Measurements from ENCODE around the gene NAV1.
"Not testable (repeated sequence)": the region's sequence is repeated elsewhere in the genome, so short reads cannot be mapped to it uniquely, and the experiment has no call there.

Gene NAV1

GRCh38 chr1:201566529-201566823 is 27.5 kb downstream of the NAV1 start:
- DNase-seq = no peak

- no peak for DNase-seq
These were observed 28.2 kb downstream of the NAV1 start for GRCh38 chr1:201566933-201567801.

- no peak for DNase-seq
These were observed 29.3 kb downstream of the NAV1 start for GRCh38 chr1:201568265-201568664.

DNA sequence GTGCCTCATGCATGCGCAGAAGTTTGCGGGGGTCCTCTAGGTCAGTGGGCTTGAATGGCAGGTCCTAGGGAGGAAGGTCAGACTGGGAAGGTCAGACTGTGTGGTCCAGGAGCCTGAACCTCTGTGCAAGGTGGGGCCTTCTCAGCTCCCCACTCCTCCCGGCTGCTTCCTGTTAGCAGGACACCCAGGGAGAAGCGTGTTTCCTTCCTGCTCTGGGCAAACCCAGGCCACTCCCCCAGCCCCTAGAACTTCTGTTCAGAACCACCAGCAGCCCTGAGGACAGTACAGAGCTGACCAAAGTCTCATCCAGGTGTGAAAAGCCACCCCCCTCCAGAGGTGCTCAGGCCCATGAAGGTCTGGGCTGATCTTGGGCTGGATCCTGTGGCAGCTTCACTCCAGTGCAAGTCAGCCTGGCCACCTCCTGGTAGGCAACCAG is 29.9 kb downstream of the NAV1 start:
- DNase-seq = no peak

- DNase-seq = no peak
These were observed 31.4 kb downstream of the NAV1 start for GRCh38 chr1:201570181-201570885.

GRCh38 chr1:201570886-201571624 is 32.1 kb downstream of the NAV1 start:
- no peak for DNase-seq

DNA sequence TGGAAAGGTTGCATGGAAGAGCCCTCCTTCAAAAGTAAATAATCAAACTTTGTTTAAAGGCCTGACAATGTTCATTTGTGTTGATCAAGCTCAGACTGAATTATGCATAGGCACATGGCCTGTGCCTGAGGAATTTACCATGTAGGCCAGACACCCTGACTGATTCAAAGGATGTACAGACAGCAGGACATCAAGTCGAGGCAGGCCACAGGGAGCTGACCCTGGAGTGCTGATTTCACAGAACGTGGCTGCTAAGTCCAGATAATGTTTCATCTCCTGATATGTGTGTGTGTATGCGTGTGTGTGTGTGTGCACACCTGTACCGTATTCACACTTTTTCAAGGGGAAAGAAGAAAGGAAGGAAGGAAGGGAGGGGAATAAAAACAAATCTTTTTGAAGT is 34.1 kb downstream of the NAV1 start:
- no peak for DNase-seq

- no peak for DNase-seq
These were observed 35.0 kb downstream of the NAV1 start for GRCh38 chr1:201573923-201574322.

GRCh38 chr1:201575912-201576311 is 37.0 kb downstream of the NAV1 start:
- DNase-seq = no peak

DNA sequence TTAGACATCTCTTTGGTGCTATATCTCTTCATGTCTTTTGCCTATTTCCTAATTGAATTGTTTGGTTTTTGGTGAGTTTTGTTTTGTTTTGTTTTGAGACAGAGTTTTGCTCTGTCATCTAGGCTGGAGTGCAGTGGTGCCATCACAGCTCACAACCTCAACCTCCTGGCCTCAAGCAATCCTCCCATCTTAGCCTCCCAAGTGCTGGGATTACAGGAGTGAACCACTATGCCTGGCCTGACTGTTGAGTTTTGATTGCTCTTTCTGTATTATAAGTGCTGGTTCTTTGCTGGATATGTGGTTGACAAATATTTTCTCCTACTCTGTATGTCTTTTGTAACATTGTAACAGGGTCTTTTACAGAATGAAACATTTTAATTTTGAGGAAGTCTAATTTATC is 38.0 kb downstream of the NAV1 start:
- no peak for DNase-seq

GRCh38 chr1:201578008-201578888 is 39.3 kb downstream of the NAV1 start:
- DNase-seq = no peak

DNA sequence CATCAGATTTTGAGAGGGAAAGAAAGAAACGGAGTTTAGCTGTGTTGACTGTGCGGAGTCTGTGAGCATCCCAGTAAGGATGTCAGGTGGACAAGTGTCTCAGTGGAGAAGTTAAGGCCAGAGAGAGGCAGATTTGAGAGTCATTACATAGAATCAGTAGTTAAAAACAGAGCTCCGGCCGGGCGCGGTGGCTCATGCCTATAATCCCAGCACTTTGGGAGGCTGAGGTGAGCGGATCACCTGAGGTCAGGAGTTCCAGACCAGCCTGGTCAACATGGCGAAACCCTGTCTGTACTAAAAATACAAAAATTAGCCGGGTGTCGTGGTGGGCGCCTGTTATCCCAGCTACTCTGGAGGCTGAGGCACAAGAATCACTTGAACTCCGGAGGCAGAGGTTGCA is 42.4 kb downstream of the NAV1 start:
- DNase-seq = not testable (repeated sequence)

DNA sequence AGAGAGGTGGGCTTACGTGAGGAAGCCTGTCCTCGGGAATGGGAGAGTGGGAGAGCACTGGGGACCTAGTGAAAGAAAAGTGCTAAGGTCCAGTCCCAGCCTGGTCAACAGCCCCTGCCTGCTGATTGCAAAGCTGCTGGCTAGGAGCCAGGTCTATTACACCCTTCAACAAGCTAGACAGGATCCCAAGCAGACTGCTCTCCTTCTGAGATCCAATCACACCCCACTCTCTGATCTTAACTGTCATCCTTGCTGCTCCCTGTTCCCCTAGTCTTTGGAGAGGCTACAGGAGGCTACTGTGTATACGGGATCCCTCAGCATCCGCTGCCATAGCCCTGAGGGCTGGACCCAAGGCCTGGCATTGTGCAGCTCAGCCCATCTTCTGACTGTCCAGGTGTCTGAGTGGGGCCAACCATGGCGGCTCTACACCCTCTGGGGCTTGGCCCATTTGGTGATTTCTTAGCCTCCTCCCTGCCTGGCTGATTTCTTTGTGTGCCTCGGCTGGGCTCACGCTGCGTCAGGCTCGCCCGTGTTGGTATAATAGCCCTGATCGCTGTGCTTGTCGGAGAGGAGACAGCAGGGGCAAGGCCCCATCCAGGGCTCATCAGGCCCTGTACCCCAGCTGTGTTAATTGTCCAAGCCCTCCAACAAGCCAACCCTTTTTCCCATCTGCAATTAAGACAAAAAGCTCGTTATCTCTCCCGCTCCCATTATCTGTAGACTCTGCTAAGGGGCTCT is 43.9 kb downstream of the NAV1 start:
- no peak for DNase-seq

GRCh38 chr1:201583663-201584062 is 44.7 kb downstream of the NAV1 start:
- DNase-seq = no peak

DNA sequence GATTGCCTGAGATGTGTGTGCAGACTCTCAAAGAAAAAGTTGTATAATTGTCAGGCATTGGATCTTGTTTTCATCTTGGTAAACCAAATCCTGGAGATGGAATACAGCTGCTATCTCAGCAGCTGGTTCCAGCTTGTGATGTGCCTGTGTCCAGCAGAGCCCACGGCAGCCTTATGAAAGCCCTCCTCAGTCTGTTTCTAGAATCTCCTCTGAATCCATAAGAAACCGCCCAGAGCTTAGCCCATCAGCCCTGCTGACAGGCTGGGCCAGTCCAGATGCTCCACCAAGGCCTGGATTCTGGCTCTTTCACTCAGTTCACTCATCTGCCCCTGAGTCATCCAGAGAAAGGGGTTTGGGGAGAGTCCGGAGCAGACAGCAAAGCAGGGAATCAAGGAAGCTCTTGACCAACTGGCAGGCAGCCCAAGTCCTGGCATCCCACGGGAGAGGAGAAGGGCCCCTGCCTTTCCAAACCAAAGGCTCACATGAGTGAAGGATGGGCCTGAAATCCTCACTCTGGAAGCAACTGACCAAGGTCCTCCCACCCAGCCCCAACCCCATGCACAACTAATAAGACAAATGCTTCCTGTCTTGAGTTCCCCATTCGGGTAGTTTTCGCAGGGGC is 45.7 kb downstream of the NAV1 start:
- no peak for DNase-seq

DNA sequence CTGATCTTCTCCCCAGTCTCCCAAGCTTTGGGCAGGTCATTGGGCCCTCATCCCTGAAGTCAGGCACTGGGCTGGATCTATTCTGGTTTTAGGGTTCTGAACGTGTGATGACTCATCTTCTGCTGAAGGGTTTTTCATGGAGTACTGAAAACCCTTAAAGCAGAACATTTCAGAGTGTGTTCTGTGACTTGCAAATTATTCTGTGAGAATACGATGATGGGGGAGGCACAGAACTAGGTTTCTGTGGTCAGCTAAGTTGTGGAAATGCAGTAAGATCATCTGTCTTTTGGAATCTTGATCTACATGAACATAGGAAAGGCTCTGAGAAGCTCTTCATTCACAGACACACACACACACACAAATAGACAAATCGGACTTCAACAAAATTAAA is 46.2 kb downstream of the NAV1 start:
- no peak for DNase-seq

DNA sequence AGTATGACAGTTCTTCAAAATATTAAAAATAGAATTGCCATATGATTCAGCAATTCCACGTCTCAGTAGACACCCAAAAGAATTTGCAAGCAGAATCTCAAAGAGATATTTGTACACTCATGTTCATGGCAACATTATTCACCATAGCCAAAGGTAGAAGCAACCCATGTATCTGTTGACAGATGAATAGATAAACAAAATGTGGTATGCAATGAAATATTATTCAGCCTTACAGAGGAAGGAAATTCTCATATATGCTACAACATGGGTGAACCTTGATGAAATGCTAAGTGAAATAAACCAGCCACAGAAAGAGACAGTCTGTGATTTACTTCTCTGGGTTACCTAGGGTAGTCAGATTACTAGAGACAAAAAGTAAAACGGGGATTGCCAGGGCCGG is 47.0 kb downstream of the NAV1 start:
- no peak for DNase-seq

- DNase-seq = no peak
These were observed 47.9 kb downstream of the NAV1 start for GRCh38 chr1:201586806-201587205.

DNA sequence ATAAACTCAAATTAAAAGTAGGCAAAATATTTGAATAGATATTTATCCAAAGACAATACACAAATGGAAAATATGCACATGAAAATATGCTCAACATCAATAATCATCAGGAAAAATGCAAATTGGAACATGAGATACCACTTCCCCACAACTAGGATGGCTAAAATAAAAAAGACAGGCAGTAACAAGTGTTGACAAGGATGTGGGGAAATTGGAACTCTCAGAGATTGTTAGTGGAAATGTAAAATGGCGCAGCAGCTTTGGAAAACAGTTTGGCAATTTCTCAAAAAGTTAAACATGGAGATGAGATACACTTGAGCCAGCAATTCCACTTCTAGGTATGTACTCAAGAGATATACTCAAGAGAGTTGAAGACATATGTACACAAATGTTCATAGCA is 48.8 kb downstream of the NAV1 start:
- no peak for DNase-seq

Measured in activated CD8-positive, alpha-beta memory T cell treated with anti-CD3 and anti-CD28 coated beads, Interleukin-2, amount 50 U/mL, for 4 hours (primary cell).